ENCODE measurements around the gene CCDC85A. TPM values are rescaled to one million over a fixed set of nuclear protein-coding genes. Genes with fewer than 3 reads are reported as not detected.

CCDC85A gene
- total and polyA plus RNA-seq, 10 donors, result 0.07 to 2.6 (median 0.77) TPM

- Histone ChIP-seq H3K36me3 (no peaks in the 10 kb centered on the region), H3K9me3 (peaks cover 0 to 4% (median 0%) of the 10 kb centered on the region in 8 donors), H3K4me1 (no peaks in the 10 kb centered on the region), H3K27me3 (replicated peaks in 1 of 7) (no peaks in the 10 kb centered on the region), H3K27ac (no peak overlapping the region), H3K4me3 (no peak overlapping the region)
- WGBS, 5 donors, result 90 to 98% (median 94%) methylated on average over 1 of the region's 1 CpG
- intact Hi-C loops (cut with DNase I; ENCODE audit: low total_unique reads), result no loop called here
- no peak for DNase-seq
- TF ChIP-seq POLR2AphosphoS5 (IDR thresholded peaks at IDR 0.05) (no peak), POLR2A (IDR thresholded peaks at IDR 0.05) (no peak), CTCF (IDR thresholded peaks at IDR 0.05 in 8 of 11, conservative IDR thresholded peaks at IDR 0.05 in 3 of 11) (no peak)
Measured at GRCh38 chr2:56224316-56224715, 40.5 kb downstream of the CCDC85A start.

GRCh38 chr2:56227811-56228210 is 44.0 kb downstream of the CCDC85A start:
- 84 to 100% (median 91%) methylated on average over 1 of the region's 1 CpG for WGBS, 5 donors
- Histone ChIP-seq H3K9me3 (no peaks in the 10 kb centered on the region), H3K27me3 (replicated peaks in 1 of 7) (no peaks in the 10 kb centered on the region), H3K4me3 (no peak overlapping the region), H3K36me3 (no peaks in the 10 kb centered on the region), H3K4me1 (no peaks in the 10 kb centered on the region), H3K27ac (no peak overlapping the region)
- DNase-seq, result no peak
- TF ChIP-seq POLR2A (IDR thresholded peaks at IDR 0.05), result no peak
- no peak for TF ChIP-seq POLR2AphosphoS5 (IDR thresholded peaks at IDR 0.05)
- TF ChIP-seq CTCF (IDR thresholded peaks at IDR 0.05 in 8 of 11, conservative IDR thresholded peaks at IDR 0.05 in 3 of 11), result no peak
- intact Hi-C loops (cut with DNase I; ENCODE audit: low total_unique reads), result no loop called here

GRCh38 chr2:56229397-56230060 is 45.7 kb downstream of the CCDC85A start:
- Histone ChIP-seq H3K27me3 (replicated peaks in 1 of 7) (no peaks in the 10 kb centered on the region), H3K27ac (no peak overlapping the region), H3K4me1 (no peaks in the 10 kb centered on the region), H3K9me3 (no peaks in the 10 kb centered on the region), H3K4me3 (no peak overlapping the region), H3K36me3 (no peaks in the 10 kb centered on the region)
- intact Hi-C loops (cut with DNase I; ENCODE audit: low total_unique reads), result no loop called here
- DNase-seq, result no peak
- 65 to 88% (median 77%) methylated on average over 6 of the region's 6 CpGs for WGBS, 5 donors
- TF ChIP-seq POLR2AphosphoS5 (IDR thresholded peaks at IDR 0.05) (no peak), CTCF (IDR thresholded peaks at IDR 0.05 in 8 of 11, conservative IDR thresholded peaks at IDR 0.05 in 3 of 11) (no peak), POLR2A (IDR thresholded peaks at IDR 0.05) (no peak)

GRCh38 chr2:56230156-56230555 is 46.4 kb downstream of the CCDC85A start:
- no peak overlapping the region for H3K27ac ChIP-seq
- no peaks in the 10 kb centered on the region for H3K4me1 ChIP-seq
- no peak for TF ChIP-seq CTCF (IDR thresholded peaks at IDR 0.05 in 8 of 11, conservative IDR thresholded peaks at IDR 0.05 in 3 of 11)
- no peak for TF ChIP-seq POLR2A (IDR thresholded peaks at IDR 0.05)
- no peak for TF ChIP-seq POLR2AphosphoS5 (IDR thresholded peaks at IDR 0.05)
- intact Hi-C loops (cut with DNase I; ENCODE audit: low total_unique reads), result no loop called here
- no peaks in the 10 kb centered on the region for H3K27me3 ChIP-seq (replicated peaks in 1 of 7)
- H3K4me3 ChIP-seq, result no peak overlapping the region
- no peaks in the 10 kb centered on the region for H3K9me3 ChIP-seq
- WGBS, 5 donors, result 73 to 88% (median 84%) methylated on average over 2 of the region's 2 CpGs
- no peak for DNase-seq
- H3K36me3 ChIP-seq, result no peaks in the 10 kb centered on the region

Data from spleen (tissue), 11 donors.